ENCODE measurements around the gene DNAJB2.

The DNAJB2 gene

GRCh38 chr2:219334076-219334475 is 54.9 kb downstream of the DNAJB2 start:
- TF ChIP-seq POLR2A (IDR thresholded peaks at IDR 0.05; ENCODE audit: extremely low read depth, insufficient read length) (no peak), MAX (IDR thresholded peaks at IDR 0.05; ENCODE audit: low read depth, low read length) (no peak)

GRCh38 chr2:219335373-219335786 is 56.2 kb downstream of the DNAJB2 start:
- no peak overlapping the region for H3K4me3 ChIP-seq (ENCODE audit: low read depth, low read length)
- TF ChIP-seq CTCF (IDR thresholded peaks at IDR 0.05; ENCODE audit: low read depth, low read length) (no peak), MAX (IDR thresholded peaks at IDR 0.05; ENCODE audit: low read depth, low read length) (no peak), MYC (IDR thresholded peaks at IDR 0.05; ENCODE audit: low read depth, low read length) (no peak), POLR2A (IDR thresholded peaks at IDR 0.05; ENCODE audit: extremely low read depth, insufficient read length) (no peak)
- no peak for DNase-seq (ENCODE audit: low read depth)

More at GRCh38 chr2:219334076-219334475, 54.9 kb downstream of the DNAJB2 start:
- no peak for DNase-seq (ENCODE audit: low read depth)
- no peak overlapping the region for H3K4me3 ChIP-seq (ENCODE audit: low read depth, low read length)
